ENCODE measurements around the gene NCS1. TPM values are rescaled to one million over a fixed set of nuclear protein-coding genes. Genes with fewer than 3 reads are reported as not detected.
A peak's percentile ranks its signal among the peaks of the same experiment; 100 is the strongest.
"Not testable (repeated sequence)": the region's sequence is repeated elsewhere in the genome, so short reads cannot be mapped to it uniquely, and the experiment has no call there.

NCS1 gene
- total RNA-seq, 2 donors from 2014 or later = 19.1 to 28.5 TPM

GRCh38 chr9:130268521-130269211 is 96.5 kb downstream of the NCS1 start:
- 39% methylated on average over 16 of the region's 16 CpGs for WGBS
- peaks cover 4% of the 10 kb centered on the region for H3K4me1 ChIP-seq (replicated peaks)
- H3K9me3 ChIP-seq = no peaks in the 10 kb centered on the region
- intact Hi-C loops (cut with DNase I) = loop anchor here (5.0 kb wide), 1 partner anchor 74 kb away; no protein-coding TSS in a partner anchor
- no peak for DNase-seq (ENCODE audit: low spot score)
- peaks cover 17% of the 10 kb centered on the region for H3K27me3 ChIP-seq (replicated peaks; ENCODE audit: insufficient read depth)
- peak overlapping the region in 1 of 2 donors; percentile 38 for H3K27ac ChIP-seq
- H3K36me3 ChIP-seq = no peaks in the 10 kb centered on the region
- no peak for TF ChIP-seq POLR2AphosphoS5 (IDR thresholded peaks at IDR 0.05)
- TF ChIP-seq CTCF (IDR thresholded peaks at IDR 0.05) = no peak
- TF ChIP-seq POLR2A (IDR thresholded peaks at IDR 0.05) = no peak
- no peak overlapping the region for H3K4me3 ChIP-seq

- H3K4me3 ChIP-seq = no peak overlapping the region
- intact Hi-C loops (cut with DNase I) = no loop called here
- no peaks in the 10 kb centered on the region for H3K9me3 ChIP-seq
- peaks cover 2% of the 10 kb centered on the region for H3K27me3 ChIP-seq (replicated peaks; ENCODE audit: insufficient read depth)
- H3K36me3 ChIP-seq = no peaks in the 10 kb centered on the region
- H3K4me1 ChIP-seq (replicated peaks) = no peaks in the 10 kb centered on the region
- no peak overlapping the region for H3K27ac ChIP-seq
- DNase-seq (ENCODE audit: low spot score) = no peak
- WGBS = 85% methylated on average over 6 of the region's 6 CpGs
- TF ChIP-seq CTCF (IDR thresholded peaks at IDR 0.05) (no peak), POLR2AphosphoS5 (IDR thresholded peaks at IDR 0.05) (no peak)
These were observed 99.3 kb downstream of the NCS1 start for GRCh38 chr9:130271473-130271872.

- no peak for DNase-seq (ENCODE audit: low spot score)
- no peak overlapping the region for H3K27ac ChIP-seq
- WGBS = 88% methylated on average over 9 of the region's 9 CpGs
- H3K4me1 ChIP-seq (replicated peaks) = no peaks in the 10 kb centered on the region
- no peaks in the 10 kb centered on the region for H3K36me3 ChIP-seq
- no peak overlapping the region for H3K4me3 ChIP-seq
- intact Hi-C loops (cut with DNase I) = no loop called here
- TF ChIP-seq POLR2AphosphoS5 (IDR thresholded peaks at IDR 0.05) (no peak), CTCF (IDR thresholded peaks at IDR 0.05) (no peak), POLR2A (IDR thresholded peaks at IDR 0.05) (no peak)
- H3K9me3 ChIP-seq = no peaks in the 10 kb centered on the region
- H3K27me3 ChIP-seq (replicated peaks; ENCODE audit: insufficient read depth) = no peaks in the 10 kb centered on the region
These were observed 103.0 kb downstream of the NCS1 start for GRCh38 chr9:130275156-130275555.

GRCh38 chr9:130276121-130276520 is 103.9 kb downstream of the NCS1 start:
- TF ChIP-seq CTCF (IDR thresholded peaks at IDR 0.05) (no peak), POLR2A (IDR thresholded peaks at IDR 0.05) (no peak)
- 75% methylated on average over 3 of the region's 3 CpGs for WGBS
- H3K4me3 ChIP-seq = no peak overlapping the region
- no peaks in the 10 kb centered on the region for H3K4me1 ChIP-seq (replicated peaks)
- H3K27me3 ChIP-seq (replicated peaks; ENCODE audit: insufficient read depth) = no peaks in the 10 kb centered on the region
- H3K36me3 ChIP-seq = no peaks in the 10 kb centered on the region
- no peaks in the 10 kb centered on the region for H3K9me3 ChIP-seq
- DNase-seq (ENCODE audit: low spot score) = no peak
- H3K27ac ChIP-seq = no peak overlapping the region
- intact Hi-C loops (cut with DNase I) = no loop called here

- TF ChIP-seq POLR2AphosphoS5 (IDR thresholded peaks at IDR 0.05) = no peak
- TF ChIP-seq CTCF (IDR thresholded peaks at IDR 0.05) = no peak
- TF ChIP-seq POLR2A (IDR thresholded peaks at IDR 0.05) = no peak
- H3K27ac ChIP-seq = no peak overlapping the region
- no peaks in the 10 kb centered on the region for H3K27me3 ChIP-seq (replicated peaks; ENCODE audit: insufficient read depth)
- H3K4me1 ChIP-seq (replicated peaks) = no peaks in the 10 kb centered on the region
- H3K4me3 ChIP-seq = no peak overlapping the region
- WGBS = 89% methylated on average over 11 of the region's 11 CpGs
- no peak for DNase-seq (ENCODE audit: low spot score)
- H3K36me3 ChIP-seq = no peaks in the 10 kb centered on the region
- intact Hi-C loops (cut with DNase I) = no loop called here
- no peaks in the 10 kb centered on the region for H3K9me3 ChIP-seq
These were observed 104.8 kb downstream of the NCS1 start for GRCh38 chr9:130276955-130277354.

- WGBS = 84% methylated on average over 1 of the region's 1 CpG
- intact Hi-C loops (cut with DNase I); H3K27me3 ChIP-seq (replicated peaks; ENCODE audit: insufficient read depth); DNase-seq (ENCODE audit: low spot score); H3K4me3 ChIP-seq; H3K36me3 ChIP-seq; H3K27ac ChIP-seq; H3K9me3 ChIP-seq; H3K4me1 ChIP-seq (replicated peaks): not testable (repeated sequence)
These were observed 105.3 kb downstream of the NCS1 start for GRCh38 chr9:130277525-130277924.

Data from prostate gland (tissue), 2 donors.